IMR-90 (cell line): Measurements from ENCODE around the gene FAM3D. TPM values are rescaled to one million over a fixed set of nuclear protein-coding genes. Genes with fewer than 3 reads are reported as not detected.

Experiments
- ATAC-seq: fragments of 200-7000 bp; cut with Tn5 transposase; 2 replicates; pipeline ENCODE4 v1.9.1; 2020; ENCODE audit warnings: low read depth, mild to moderate bottlenecking, moderate library complexity
- BruUV-seq: library from RNA; stranded (reverse); fragments of 400-500 nt; replicated peaks from 2 replicates; lab custom pipeline; 2021; lab: Mats Ljungman, UMichigan
- CTCF ChIA-PET: fragments of 300-600 bp; formaldehyde crosslinking; extraction: SDS; loops from one replicate; lab custom pipeline; 2021; ENCODE audit warnings: antibody characterized with exemption; lab: Yijun Ruan, JAX
- POLR2A ChIA-PET: fragments of 300-600 bp; sonication (Branson Sonifier 250); formaldehyde crosslinking; loops from one replicate; lab custom pipeline; 2022; ENCODE audit warnings: antibody characterized with exemption; ENCODE audit not compliant: unreplicated experiment; lab: Charles Lee
- DNase-seq: peaks from one replicate; pipeline ENCODE4 v3.0.0; 2013
- H2AFZ ChIP-seq: replicated peaks from 2 replicates; pipeline ENCODE3; 2013; ENCODE audit warnings: low read length, mild to moderate bottlenecking; ENCODE audit not compliant: poor library complexity
- H2AK5ac ChIP-seq: 2 replicates; pipeline ENCODE4 v1.6.1; 2013; ENCODE audit warnings: low read depth, low read length, inconsistent platforms
- H2AK9ac ChIP-seq: replicated peaks from 2 replicates; pipeline ENCODE3; 2013; ENCODE audit warnings: mild to moderate bottlenecking, low read depth, low read length, moderate library complexity; ENCODE audit not compliant: poor library complexity
- H2BK120ac ChIP-seq: 2 replicates; pipeline ENCODE4 v1.6.1; 2013; ENCODE audit warnings: low read depth, low read length, inconsistent platforms
- H2BK15ac ChIP-seq: 3 replicates; pipeline ENCODE4 v1.6.1; 2013; ENCODE audit warnings: low read depth, low read length, inconsistent platforms
- H2BK20ac ChIP-seq: 2 replicates; pipeline ENCODE4 v1.6.1; 2013; ENCODE audit warnings: low read depth, mild to moderate bottlenecking, inconsistent platforms, low read length, moderate library complexity
- H2BK5ac ChIP-seq: 2 replicates; pipeline ENCODE4 v1.6.1; 2013; ENCODE audit warnings: mild to moderate bottlenecking, low read depth, low read length, inconsistent platforms; ENCODE audit not compliant: poor library complexity, severe bottlenecking
- H3K14ac ChIP-seq: replicated peaks from 2 replicates; pipeline ENCODE4 v1.6.1; 2013; ENCODE audit warnings: low read depth, low read length, inconsistent platforms
- H3K18ac ChIP-seq: 2 replicates; pipeline ENCODE4 v1.6.1; 2013; ENCODE audit warnings: low read depth, low read length, control low read depth
- H3K23ac ChIP-seq: 2 replicates; pipeline ENCODE4 v1.6.1; 2013; ENCODE audit warnings: low read depth, low read length, inconsistent platforms
- H3K27ac ChIP-seq: 2 replicates; pipeline ENCODE4 v1.5.1; 2013; ENCODE audit warnings: mild to moderate bottlenecking, control low read depth, low read length; ENCODE audit not compliant: insufficient read depth
- H3K27me3 ChIP-seq: 2 replicates; pipeline ENCODE4 v1.6.1; 2013; ENCODE audit warnings: low read length; ENCODE audit not compliant: control insufficient read depth, insufficient read depth
- H3K36me3 ChIP-seq: 2 replicates; pipeline ENCODE4 v1.6.1; 2013; ENCODE audit warnings: low read length, mixed read lengths; ENCODE audit not compliant: control insufficient read depth, insufficient read depth
- H3K4ac ChIP-seq: 2 replicates; pipeline ENCODE4 v1.6.1; 2013; ENCODE audit warnings: low read depth, low read length, inconsistent platforms
- H3K4me1 ChIP-seq: 2 replicates; pipeline ENCODE4 v1.6.1; 2013; ENCODE audit warnings: low read length, mixed read lengths; ENCODE audit not compliant: control insufficient read depth, insufficient read depth
- H3K4me2 ChIP-seq: 2 replicates; pipeline ENCODE4 v1.6.1; 2013; ENCODE audit warnings: low read depth, mild to moderate bottlenecking, control low read depth, low read length, moderate library complexity
- H3K4me3 ChIP-seq: 2 replicates; pipeline ENCODE4 v1.5.1; 2013; ENCODE audit warnings: low read depth, mild to moderate bottlenecking, control low read depth, low read length, moderate library complexity; ENCODE audit not compliant: insufficient read depth
- H3K56ac ChIP-seq: 2 replicates; pipeline ENCODE4 v1.6.1; 2013; ENCODE audit warnings: low read length, inconsistent platforms; ENCODE audit not compliant: insufficient read depth; ENCODE audit errors: extremely low read depth
- H3K79me1 ChIP-seq, 2 experiments: 2 replicates each; pipeline ENCODE4 v1.6.1; 2013; ENCODE audit warnings: low read length in 2 of 2, inconsistent platforms in 1 of 2, low read depth in 1 of 2
- H3K9ac ChIP-seq: 2 replicates; pipeline ENCODE4 v1.6.1; 2013; ENCODE audit warnings: low read depth, low read length, control low read depth
- H3K9me1 ChIP-seq: 2 replicates; pipeline ENCODE4 v1.6.1; 2013; ENCODE audit warnings: low read length, inconsistent platforms; ENCODE audit not compliant: insufficient read depth
- H3K9me3 ChIP-seq: 2 replicates; pipeline ENCODE4 v1.6.1; 2013; ENCODE audit warnings: low read length; ENCODE audit not compliant: control insufficient read depth, insufficient read depth
- H4K20me1 ChIP-seq: 2 replicates; pipeline ENCODE4 v1.6.1; 2013; ENCODE audit warnings: low read length, inconsistent platforms; ENCODE audit not compliant: insufficient read depth
- H4K5ac ChIP-seq: 2 replicates; pipeline ENCODE4 v1.6.1; 2013; ENCODE audit warnings: mild to moderate bottlenecking, low read depth, low read length, control low read depth
- H4K8ac ChIP-seq, 2 experiments: 2 replicates each; pipeline ENCODE4 v1.6.1; 2013; ENCODE audit warnings: low read depth in 2 of 2, low read length in 2 of 2, control low read depth in 1 of 2, inconsistent platforms in 1 of 2
- H4K91ac ChIP-seq: 2 replicates; pipeline ENCODE4 v1.6.1; 2013; ENCODE audit warnings: low read depth, low read length, inconsistent platforms; ENCODE audit not compliant: insufficient read depth
- BHLHE40 ChIP-seq: fragments of 150-350 bp; IDR thresholded peaks from 2 replicates; pipeline ENCODE4 v1.6.1; 2016; ENCODE audit warnings: mild to moderate bottlenecking, low read depth, low read length
- CEBPB ChIP-seq: IDR thresholded peaks from 2 replicates; pipeline ENCODE4 v1.6.1; 2012; ENCODE audit warnings: low read depth, low read length, improper control_type of control experiment
- CHD1 ChIP-seq: IDR thresholded peaks from 2 replicates; pipeline ENCODE4 v1.6.1; 2012; ENCODE audit warnings: low read depth, low read length, improper control_type of control experiment
- FOS ChIP-seq: fragments of 150-350 bp; IDR thresholded peaks from 2 replicates; pipeline ENCODE4 v1.6.1; 2016; ENCODE audit warnings: low read depth, low read length
- MAFK ChIP-seq: IDR thresholded peaks from 2 replicates; pipeline ENCODE4 v1.6.1; 2012; ENCODE audit warnings: low read depth, low read length, improper control_type of control experiment
- MAZ ChIP-seq: IDR thresholded peaks from 2 replicates; pipeline ENCODE4 v1.6.1; 2012; ENCODE audit warnings: low read depth, mild to moderate bottlenecking, low read length, improper control_type of control experiment, moderate library complexity, borderline replicate concordance
- MXI1 ChIP-seq: IDR thresholded peaks from 2 replicates; pipeline ENCODE4 v1.6.1; 2012; ENCODE audit warnings: low read depth, mild to moderate bottlenecking, low read length, moderate library complexity, borderline replicate concordance
- NFE2L2 ChIP-seq: fragments of 150-350 bp; IDR thresholded peaks from 2 replicates; pipeline ENCODE4 v1.6.1; 2016; ENCODE audit warnings: low read depth, mild to moderate bottlenecking, low read length
- POLR2A ChIP-seq: IDR thresholded peaks from 2 replicates; pipeline ENCODE4 v1.6.1; 2012; ENCODE audit warnings: mild to moderate bottlenecking, low read depth, low read length
- RAD21 ChIP-seq: IDR thresholded peaks from 2 replicates; pipeline ENCODE4 v1.6.1; 2012; ENCODE audit warnings: low read length, improper control_type of control experiment
- RCOR1 ChIP-seq: IDR thresholded peaks from 2 replicates; pipeline ENCODE4 v1.6.1; 2012; ENCODE audit warnings: mild to moderate bottlenecking, low read length, improper control_type of control experiment; ENCODE audit not compliant: insufficient replicate concordance
- RFX5 ChIP-seq: IDR thresholded peaks from 2 replicates; pipeline ENCODE4 v1.8.0; 2012; ENCODE audit warnings: low read depth, mild to moderate bottlenecking, low read length, moderate library complexity
- SMC3 ChIP-seq: fragments of 150-350 bp; IDR thresholded peaks from 2 replicates; pipeline ENCODE4 v1.6.1; 2016; ENCODE audit warnings: low read depth, mild to moderate bottlenecking, antibody characterized with exemption, low read length, moderate library complexity
- WGBS, 2 experiments: methylation state at CpG; one replicate each; pipeline versions ENCODE4 v1.1.5 to v1.1.7; 2013; ENCODE audit warnings: missing lambda C conversion rate in 2 of 2; ENCODE audit not compliant: insufficient read length in 1 of 2; ENCODE audit errors: extremely low coverage in 2 of 2; 5-methylcytosine and 5-hydroxymethylcytosine counted together
- dilution Hi-C: fragments of 300-500 bp; cut with HindIII; formaldehyde crosslinking; loops from one replicate; pipeline ENCODE4 v1.14.3; 2018; ENCODE audit warnings: low sequenced_read_pairs; ENCODE audit not compliant: unreplicated experiment
- in situ Hi-C: fragments of 300-500 bp; cut with MboI; formaldehyde crosslinking; loops from 3 replicates; pipeline ENCODE4 v1.14.3; 2019; ENCODE audit warnings: low sequenced_read_pairs, inconsistent platforms, mixed read lengths
- intact Hi-C: fragments of 100-400 bp; cut with micrococcal nuclease; formaldehyde crosslinking; loops from 2 replicates; pipeline ENCODE4 v1.10.0; 2022
- polyA plus RNA-seq, 3 experiments: library from polyadenylated mRNA; depleted of rRNA; stranded (reverse); fragments of >200 nt; gene quantifications; 2 replicates each; pipeline ENCODE4 v1.2.3, GENCODE V29; 2012; ENCODE audit warnings: low replicate concordance in 1 of 3
- total RNA-seq: library from RNA; depleted of rRNA; stranded (reverse); fragments of >200 nt; gene quantifications from 2 replicates; pipeline ENCODE4 v1.2.3, GENCODE V29; 2012
- TF ChIP-seq, protein P1 (sequence below): conservative IDR thresholded peaks from 2 replicates; pipeline ENCODE4 v1.5.1; 2012; ENCODE audit warnings: mild to moderate bottlenecking, low read depth, low read length, improper control_type of control experiment
- TF ChIP-seq, protein P2 (sequence below): fragments of 150-350 bp; IDR thresholded peaks from 2 replicates; pipeline ENCODE4 v1.6.1; 2017; ENCODE audit warnings: mild to moderate bottlenecking, antibody characterized with exemption, low read length, low read depth
- TF ChIP-seq, protein P3 (sequence below): fragments of 150-350 bp; IDR thresholded peaks from 2 replicates; pipeline ENCODE4 v1.6.1; 2016; ENCODE audit warnings: low read depth, mild to moderate bottlenecking, low read length, moderate library complexity, borderline replicate concordance

Gene FAM3D
- total and polyA plus RNA-seq, 2 of the 4 experiments (the other 2 are of a cell fraction) = not detected

DNA sequence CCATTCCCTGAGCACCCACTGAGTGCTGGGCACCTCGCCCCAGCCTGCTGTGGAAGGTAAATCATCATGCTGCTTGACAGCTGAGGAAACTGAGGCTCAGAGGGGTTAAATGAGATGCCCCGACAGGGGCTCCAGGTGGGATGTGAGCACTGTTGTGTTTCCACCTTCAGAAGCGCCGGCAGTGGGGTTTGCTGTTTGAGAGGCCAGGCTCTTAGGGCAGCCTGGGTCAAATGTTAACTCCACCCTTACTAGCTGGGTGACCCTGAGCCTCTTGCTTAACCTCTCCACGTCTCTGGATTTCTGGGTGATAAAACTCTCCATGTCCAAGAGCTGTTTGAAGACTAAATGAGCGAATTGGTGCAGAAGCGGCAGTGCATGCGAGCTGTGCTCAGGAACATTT, 43.1 kb downstream of the FAM3D start:
- intact Hi-C loops = loop anchor here (10.0 kb wide), 2 partner anchors 289 to 319 kb away; partner anchors contain the start of genes HTD2, PXK and RPP14
- CTCF ChIA-PET = interaction anchor here (0.6 kb wide), 1 partner anchor 940 kb away, joined by 3 read pairs; no protein-coding TSS in a partner anchor
- Histone ChIP-seq H3K27ac (no peak overlapping the region), H2AK9ac (no peak overlapping the region), H3K36me3 (no peaks in the 10 kb centered on the region), H4K91ac (no peak overlapping the region), H3K23ac (no peak overlapping the region), H3K4ac (no peak overlapping the region), H3K4me3 (no peak overlapping the region), H3K9ac (no peak overlapping the region), H3K4me1 (peaks cover 12% of the 10 kb centered on the region; the same call in 1 of the 2 replicates), H3K9me3 (no peaks in the 10 kb centered on the region), H2BK120ac (no peak overlapping the region), H4K20me1 (no peaks in the 10 kb centered on the region), H4K5ac (no peak overlapping the region), H2BK5ac (no peak overlapping the region), H2AK5ac (no peak overlapping the region), H3K4me2 (no peak overlapping the region), H3K79me1 (no peaks in the 10 kb centered on the region), H4K8ac (no peak overlapping the region), H3K27me3 (0 out of 2 replicates have a peak, but pooled peaks cover 2% of the 10 kb centered on the region), H2BK15ac (no peak overlapping the region), H3K9me1 (peaks cover 8% of the 10 kb centered on the region; the same call in 1 of the 2 replicates), H2BK20ac (no peak overlapping the region), H3K14ac (no peak overlapping the region), H3K18ac (no peak overlapping the region), H2AFZ (no peak overlapping the region), H3K56ac (no peak overlapping the region)
- TF ChIP-seq RAD21 = no peak
- no peak for TF ChIP-seq MXI1
- no peak for TF ChIP-seq FOS
- TF ChIP-seq, protein P1, sequence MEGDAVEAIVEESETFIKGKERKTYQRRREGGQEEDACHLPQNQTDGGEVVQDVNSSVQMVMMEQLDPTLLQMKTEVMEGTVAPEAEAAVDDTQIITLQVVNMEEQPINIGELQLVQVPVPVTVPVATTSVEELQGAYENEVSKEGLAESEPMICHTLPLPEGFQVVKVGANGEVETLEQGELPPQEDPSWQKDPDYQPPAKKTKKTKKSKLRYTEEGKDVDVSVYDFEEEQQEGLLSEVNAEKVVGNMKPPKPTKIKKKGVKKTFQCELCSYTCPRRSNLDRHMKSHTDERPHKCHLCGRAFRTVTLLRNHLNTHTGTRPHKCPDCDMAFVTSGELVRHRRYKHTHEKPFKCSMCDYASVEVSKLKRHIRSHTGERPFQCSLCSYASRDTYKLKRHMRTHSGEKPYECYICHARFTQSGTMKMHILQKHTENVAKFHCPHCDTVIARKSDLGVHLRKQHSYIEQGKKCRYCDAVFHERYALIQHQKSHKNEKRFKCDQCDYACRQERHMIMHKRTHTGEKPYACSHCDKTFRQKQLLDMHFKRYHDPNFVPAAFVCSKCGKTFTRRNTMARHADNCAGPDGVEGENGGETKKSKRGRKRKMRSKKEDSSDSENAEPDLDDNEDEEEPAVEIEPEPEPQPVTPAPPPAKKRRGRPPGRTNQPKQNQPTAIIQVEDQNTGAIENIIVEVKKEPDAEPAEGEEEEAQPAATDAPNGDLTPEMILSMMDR = no peak
- TF ChIP-seq, protein P2, sequence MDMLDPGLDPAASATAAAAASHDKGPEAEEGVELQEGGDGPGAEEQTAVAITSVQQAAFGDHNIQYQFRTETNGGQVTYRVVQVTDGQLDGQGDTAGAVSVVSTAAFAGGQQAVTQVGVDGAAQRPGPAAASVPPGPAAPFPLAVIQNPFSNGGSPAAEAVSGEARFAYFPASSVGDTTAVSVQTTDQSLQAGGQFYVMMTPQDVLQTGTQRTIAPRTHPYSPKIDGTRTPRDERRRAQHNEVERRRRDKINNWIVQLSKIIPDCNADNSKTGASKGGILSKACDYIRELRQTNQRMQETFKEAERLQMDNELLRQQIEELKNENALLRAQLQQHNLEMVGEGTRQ = no peak
- TF ChIP-seq MAZ = no peak
- TF ChIP-seq BHLHE40 = no peak
- TF ChIP-seq SMC3 = no peak
- no peak for TF ChIP-seq CHD1
- no peak for TF ChIP-seq RCOR1
- TF ChIP-seq CEBPB = no peak
- no peak for TF ChIP-seq RFX5
- TF ChIP-seq, protein P3, sequence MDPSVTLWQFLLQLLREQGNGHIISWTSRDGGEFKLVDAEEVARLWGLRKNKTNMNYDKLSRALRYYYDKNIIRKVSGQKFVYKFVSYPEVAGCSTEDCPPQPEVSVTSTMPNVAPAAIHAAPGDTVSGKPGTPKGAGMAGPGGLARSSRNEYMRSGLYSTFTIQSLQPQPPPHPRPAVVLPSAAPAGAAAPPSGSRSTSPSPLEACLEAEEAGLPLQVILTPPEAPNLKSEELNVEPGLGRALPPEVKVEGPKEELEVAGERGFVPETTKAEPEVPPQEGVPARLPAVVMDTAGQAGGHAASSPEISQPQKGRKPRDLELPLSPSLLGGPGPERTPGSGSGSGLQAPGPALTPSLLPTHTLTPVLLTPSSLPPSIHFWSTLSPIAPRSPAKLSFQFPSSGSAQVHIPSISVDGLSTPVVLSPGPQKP = no peak
- no peak for TF ChIP-seq NFE2L2
- no peak for TF ChIP-seq POLR2A
- TF ChIP-seq MAFK = no peak
- no peak for DNase-seq
- dilution Hi-C loops = no loop called here
- no peak for ATAC-seq
- POLR2A ChIA-PET = no interaction called here
- no TSS peak for BruUV-seq
- in situ Hi-C loops = loop anchor here (10.0 kb wide), 1 partner anchor 299 kb away; no protein-coding TSS in a partner anchor
- 85% methylated on average over 2 of the region's 8 CpGs; no CpG with 5 or more reads in 1 of the 2 experiments for WGBS, 2 experiments
